Cardiac muscle cell (in vitro differentiated cells and primary cell): ENCODE data around the gene GGCT. TPM values are rescaled to one million over a fixed set of nuclear protein-coding genes. Genes with fewer than 3 reads are reported as not detected.

Experiments
- DNase-seq, 2 donors: peaks; one replicate each; pipeline versions ENCODE4 v3.0.0 to v3.0.0-alpha.2; 2010 to 2017; ENCODE audit warnings: low read depth in 1 of 2, low spot score in 1 of 2
- H3K27ac ChIP-seq: fragments of 200-600 bp; sonication (generic); 2 replicates; pipeline ENCODE4 v1.5.1; 2016
- H3K27me3 ChIP-seq: fragments of 200-600 bp; sonication (generic); 2 replicates; pipeline ENCODE4 v1.6.0; 2016; ENCODE audit warnings: control low read depth
- H3K36me3 ChIP-seq: fragments of 200-600 bp; sonication (generic); 2 replicates; pipeline ENCODE4 v1.5.1; 2016; ENCODE audit warnings: control low read depth
- H3K4me1 ChIP-seq: fragments of 200-600 bp; sonication (generic); 2 replicates; pipeline ENCODE4 v1.8.1; 2017; ENCODE audit warnings: low read depth, mild to moderate bottlenecking, mixed run types
- H3K4me3 ChIP-seq: fragments of 200-600 bp; sonication (generic); 2 replicates; pipeline ENCODE4 v1.5.1; 2016; ENCODE audit warnings: mild to moderate bottlenecking
- H3K9me3 ChIP-seq: fragments of 200-600 bp; sonication (generic); 2 replicates; pipeline ENCODE4 v1.5.1; 2017; ENCODE audit warnings: low read depth, mild to moderate bottlenecking, control low read depth
- CTCF ChIP-seq: IDR thresholded peaks from 2 replicates; pipeline ENCODE4 v1.5.1; 2012; ENCODE audit warnings: low read depth, mild to moderate bottlenecking, low read length
- polyA plus RNA-seq: library from polyadenylated mRNA; unstranded; fragments of >200 nt; fragmentation: Nextera tagmentation; extraction: Ambion mirVana; gene quantifications from 2 replicates; pipeline ENCODE4 v1.2.1, GENCODE V29; 2016
- total RNA-seq: library from RNA; depleted of rRNA; stranded (reverse); fragments of >200 nt; gene quantifications from 2 replicates; pipeline ENCODE4 v1.2.3, GENCODE V29; 2016

Gene GGCT
- total and polyA plus RNA-seq, 2 experiments from 2014 or later: 49.8 to 81.2 TPM

GRCh38 chr7:30459591-30460245, 44.9 kb downstream of the GGCT start:
- Histone ChIP-seq H3K27ac (no peak overlapping the region), H3K4me1 (peaks cover 9% of the 10 kb centered on the region), H3K9me3 (no peaks in the 10 kb centered on the region), H3K36me3 (peaks cover 10% of the 10 kb centered on the region), H3K4me3 (no peak overlapping the region), H3K27me3 (no peaks in the 10 kb centered on the region)
- peak in 1 of 2 donors; percentile 97 for DNase-seq
- no peak for TF ChIP-seq CTCF

- DNase-seq: no peak
- TF ChIP-seq CTCF: no peak
- no peak overlapping the region for H3K27ac ChIP-seq
Observed at GRCh38 chr7:30458311-30458710, 46.3 kb downstream of the GGCT start.

DNA sequence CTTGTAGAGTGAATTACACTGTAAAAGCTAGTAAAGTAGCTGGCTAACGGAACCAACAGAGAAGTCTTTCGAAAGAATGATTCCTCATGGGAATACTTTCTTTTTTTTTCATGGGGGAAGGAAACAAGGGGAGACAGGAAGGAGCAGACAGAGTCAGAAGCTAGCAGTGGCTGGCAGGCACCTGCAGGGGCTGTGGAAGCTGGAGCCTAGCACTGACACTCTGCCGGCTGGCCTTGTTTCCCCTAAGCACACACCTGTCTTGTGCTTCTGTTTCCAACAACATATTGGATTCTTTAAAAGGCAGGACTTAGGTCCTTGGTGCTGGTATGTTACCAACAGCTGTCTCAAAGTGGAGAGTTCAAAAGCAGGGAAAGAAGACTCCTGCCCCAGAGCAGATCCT, 50.7 kb downstream of the GGCT start:
- H3K27ac ChIP-seq: peak overlapping the region; percentile 57
- H3K4me3 ChIP-seq: no peak overlapping the region
- no peaks in the 10 kb centered on the region for H3K27me3 ChIP-seq
- H3K9me3 ChIP-seq: no peaks in the 10 kb centered on the region
- peaks cover 12% of the 10 kb centered on the region for H3K36me3 ChIP-seq
- DNase-seq: peak in 1 of 2 donors; percentile 69
- H3K4me1 ChIP-seq: peaks cover 12% of the 10 kb centered on the region
- TF ChIP-seq CTCF: no peak

More at GRCh38 chr7:30458311-30458710, 46.3 kb downstream of the GGCT start:
- Histone ChIP-seq H3K36me3 (peaks cover 10% of the 10 kb centered on the region), H3K4me3 (no peak overlapping the region), H3K9me3 (no peaks in the 10 kb centered on the region), H3K27me3 (no peaks in the 10 kb centered on the region), H3K4me1 (peaks cover 4% of the 10 kb centered on the region)

- no peak for TF ChIP-seq CTCF
- H3K36me3 ChIP-seq: peaks cover 13% of the 10 kb centered on the region
- H3K27me3 ChIP-seq: no peaks in the 10 kb centered on the region
- H3K27ac ChIP-seq: peak overlapping the region; percentile 57
- H3K4me3 ChIP-seq: no peak overlapping the region
- H3K9me3 ChIP-seq: no peaks in the 10 kb centered on the region
- peak in 1 of 2 donors; percentile 65 for DNase-seq
- peaks cover 21% of the 10 kb centered on the region for H3K4me1 ChIP-seq
Observed at GRCh38 chr7:30453016-30453415, 51.6 kb downstream of the GGCT start.

GRCh38 chr7:30452280-30452930, 52.2 kb downstream of the GGCT start:
- no peak for DNase-seq
- Histone ChIP-seq H3K36me3 (peaks cover 19% of the 10 kb centered on the region), H3K4me1 (peaks cover 26% of the 10 kb centered on the region), H3K27ac (peak overlapping the region; percentile 57), H3K27me3 (no peaks in the 10 kb centered on the region), H3K4me3 (no peak overlapping the region), H3K9me3 (no peaks in the 10 kb centered on the region)
- TF ChIP-seq CTCF: no peak
